ENCODE results near the gene CTDNEP1.

DNA sequence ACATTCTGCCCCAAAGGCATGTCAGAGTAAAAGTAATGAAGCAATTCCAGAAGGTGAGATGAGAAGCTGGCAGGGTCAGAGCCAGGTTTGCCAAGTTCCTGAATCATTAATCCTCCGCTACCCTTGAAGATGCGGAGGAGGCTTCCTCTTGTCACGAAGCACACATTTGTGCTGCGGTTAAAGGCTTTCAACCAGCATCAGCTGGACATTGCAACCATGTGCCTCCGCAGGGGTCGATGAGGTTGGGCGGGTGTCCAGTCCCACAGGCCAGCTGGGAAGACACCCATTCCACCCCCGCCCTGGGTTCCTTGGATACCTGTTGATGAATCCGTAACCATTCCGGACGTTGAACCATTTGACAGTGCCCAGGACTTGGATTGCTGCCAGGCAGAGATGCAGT is 41.6 kb upstream of the CTDNEP1 start:
- no peak for TF ChIP-seq YY1 (IDR thresholded peaks at IDR 0.05; ENCODE audit: insufficient read depth, insufficient read length)
- TF ChIP-seq ZNF274 (IDR thresholded peaks at IDR 0.05; ENCODE audit: low read depth, low read length): no peak
